Epithelial cell of proximal tubule (primary cell): ENCODE measurements around the gene PIF1. TPM values are rescaled to one million over a fixed set of nuclear protein-coding genes. Genes with fewer than 3 reads are reported as not detected.

Experiments used
- DNase-seq: peaks from one replicate; pipeline ENCODE4 v3.0.0-alpha.2; 2011; ENCODE audit warnings: low read depth
- H3K4me3 ChIP-seq: 2 replicates; pipeline ENCODE4 v1.5.1; 2011; ENCODE audit warnings: low read depth, mild to moderate bottlenecking, low read length
- CTCF ChIP-seq: conservative IDR thresholded peaks from 2 replicates; pipeline ENCODE4 v1.5.1; 2012; ENCODE audit warnings: low read depth, mild to moderate bottlenecking, low read length
- total RNA-seq: library from RNA; depleted of rRNA; stranded (reverse); fragments of >200 nt; gene quantifications from 2 replicates; pipeline ENCODE4 v1.2.3, GENCODE V29; 2015

PIF1 gene
- total RNA-seq, 1 donor from 2014 or later, result 23.3 TPM

DNA sequence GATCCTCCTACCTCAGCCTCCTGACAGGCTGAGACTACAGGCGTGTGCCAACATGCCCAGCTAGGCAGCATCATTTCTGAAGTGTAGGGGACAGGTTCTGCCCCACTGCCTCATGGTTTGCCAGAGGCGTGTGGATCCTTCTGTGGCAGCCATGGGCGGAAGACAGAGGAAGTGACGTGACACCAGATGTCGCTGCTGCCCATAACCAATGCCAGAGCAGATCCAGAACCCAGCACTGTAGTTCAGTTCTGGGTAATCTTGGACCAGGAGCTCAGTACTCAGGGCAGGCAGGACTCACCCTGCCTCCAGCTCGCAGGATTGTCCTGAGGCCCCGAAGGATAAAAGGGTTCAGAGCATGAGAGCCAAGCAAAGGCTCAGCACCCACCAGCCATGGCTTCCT is 58.2 kb downstream of the PIF1 start:
- H3K4me3 ChIP-seq, result no peak overlapping the region
- DNase-seq, result no peak
- no peak for TF ChIP-seq CTCF

DNA sequence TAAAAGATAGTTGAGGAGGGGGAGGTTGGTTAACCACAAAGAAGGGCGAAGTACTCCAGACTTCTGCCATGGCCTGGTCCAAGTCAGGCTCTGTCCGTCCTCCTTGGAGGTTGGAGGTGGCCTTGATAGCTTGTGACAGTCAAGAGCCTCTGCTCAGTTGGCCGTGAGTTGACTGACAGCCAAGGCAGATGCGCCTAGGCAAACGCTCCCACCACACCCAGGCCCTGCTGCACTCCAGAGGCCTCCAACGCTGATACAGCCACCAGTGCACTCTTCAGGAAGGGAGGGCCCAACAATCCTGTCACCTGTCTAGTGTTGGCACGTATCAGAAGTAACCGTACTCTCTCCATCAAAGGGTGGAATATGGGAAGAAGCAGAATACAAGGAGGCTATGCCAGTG is 59.4 kb downstream of the PIF1 start:
- no peak for TF ChIP-seq CTCF
- no peak for DNase-seq
- no peak overlapping the region for H3K4me3 ChIP-seq

Other genes starting within 250 kb of the PIF1 start
- 0.36 and 0.58 TPM in 2 replicates for gene RBPMS2, start 50.1 kb downstream of the PIF1 start, total RNA-seq
- 3.9 and 6.4 TPM in 2 replicates for gene PLEKHO2, start 16.3 kb upstream of the PIF1 start, total RNA-seq
- 0.51 and 3.0 TPM in 2 replicates for gene ANKDD1A, start 86.3 kb upstream of the PIF1 start, total RNA-seq
- 80.1 and 83.0 TPM in 2 replicates for gene SPG21, start 164.3 kb upstream of the PIF1 start, total RNA-seq
- 22.1 and 27.1 TPM in 2 replicates for gene MTFMT, start 204.0 kb upstream of the PIF1 start, total RNA-seq
- not detected in 2 replicates for gene SLC51B, start 219.7 kb upstream of the PIF1 start, total RNA-seq
- not detected in 2 replicates for gene RASL12, start 242.3 kb upstream of the PIF1 start, total RNA-seq